HEK293T (cell line): ENCODE measurements around the gene ESR2.

ENCODE experiments used
- CTCF ChIA-PET: fragments of 350-600 bp; formaldehyde crosslinking; extraction: SDS; loops from one replicate; lab custom pipeline; 2021; ENCODE audit warnings: antibody characterized with exemption, inconsistent platforms; lab: Yijun Ruan, JAX
- POLR2A ChIA-PET: fragments of 350-600 bp; formaldehyde crosslinking; extraction: SDS; loops from one replicate; lab custom pipeline; 2020; ENCODE audit warnings: antibody characterized with exemption, inconsistent platforms; lab: Yijun Ruan, JAX
- DNase-seq: peaks from one replicate; pipeline ENCODE4 v3.0.0; 2012; ENCODE audit warnings: mixed read lengths; ENCODE audit errors: extremely low spot score
- ARNT ChIP-seq: fragments of 450-650 bp; IDR thresholded peaks from 2 replicates; pipeline ENCODE4 v1.6.1; 2017; ENCODE audit warnings: mild to moderate bottlenecking
- BHLHE40 ChIP-seq: fragments of 450-650 bp; IDR thresholded peaks from 2 replicates; pipeline ENCODE4 v1.6.1; 2016; ENCODE audit warnings: mild to moderate bottlenecking, moderate library complexity, borderline replicate concordance
- CTBP1 ChIP-seq: fragments of 450-650 bp; IDR thresholded peaks from 2 replicates; pipeline ENCODE4 v1.6.1; 2016; ENCODE audit warnings: borderline replicate concordance
- ELF4 ChIP-seq: fragments of 450-650 bp; IDR thresholded peaks from 2 replicates; pipeline ENCODE4 v1.6.1; 2017; ENCODE audit warnings: antibody characterized with exemption
- FOXA1 ChIP-seq: fragments of 450-650 bp; IDR thresholded peaks from 2 replicates; pipeline ENCODE4 v1.6.1; 2016; ENCODE audit warnings: mild to moderate bottlenecking
- FOXK2 ChIP-seq: fragments of 450-650 bp; IDR thresholded peaks from 2 replicates; pipeline ENCODE4 v1.6.1; 2016; ENCODE audit warnings: mild to moderate bottlenecking
- FOXM1 ChIP-seq: fragments of 450-650 bp; IDR thresholded peaks from 2 replicates; pipeline ENCODE4 v1.6.1; 2017; ENCODE audit warnings: mild to moderate bottlenecking, borderline replicate concordance
- HDGF ChIP-seq: fragments of 450-650 bp; IDR thresholded peaks from 2 replicates; pipeline ENCODE4 v1.6.1; 2017; ENCODE audit warnings: antibody characterized with exemption, borderline replicate concordance
- L3MBTL2 ChIP-seq: fragments of 450-650 bp; conservative IDR thresholded peaks from 2 replicates; pipeline ENCODE4 v1.6.1; 2016; ENCODE audit warnings: mild to moderate bottlenecking
- LEF1 ChIP-seq: fragments of 450-650 bp; IDR thresholded peaks from 2 replicates; pipeline ENCODE4 v1.6.1; 2017; ENCODE audit warnings: mild to moderate bottlenecking, borderline replicate concordance
- NFRKB ChIP-seq: fragments of 450-650 bp; IDR thresholded peaks from 2 replicates; pipeline ENCODE4 v1.6.1; 2016; ENCODE audit warnings: mild to moderate bottlenecking, moderate library complexity
- SP1 ChIP-seq: fragments of 450-650 bp; IDR thresholded peaks from 2 replicates; pipeline ENCODE4 v1.6.1; 2017
- SUZ12 ChIP-seq: fragments of 450-650 bp; IDR thresholded peaks from 2 replicates; pipeline ENCODE4 v1.6.1; 2016; ENCODE audit warnings: mild to moderate bottlenecking
- TARDBP ChIP-seq: fragments of 450-650 bp; IDR thresholded peaks from 2 replicates; pipeline ENCODE4 v1.6.1; 2016
- ZNF384 ChIP-seq: fragments of 450-650 bp; IDR thresholded peaks from 2 replicates; pipeline ENCODE4 v1.6.1; 2016
- TF ChIP-seq, protein P1 (sequence below): fragments of 450-650 bp; IDR thresholded peaks from 2 replicates; pipeline ENCODE4 v1.6.1; 2016

The ESR2 gene

DNA sequence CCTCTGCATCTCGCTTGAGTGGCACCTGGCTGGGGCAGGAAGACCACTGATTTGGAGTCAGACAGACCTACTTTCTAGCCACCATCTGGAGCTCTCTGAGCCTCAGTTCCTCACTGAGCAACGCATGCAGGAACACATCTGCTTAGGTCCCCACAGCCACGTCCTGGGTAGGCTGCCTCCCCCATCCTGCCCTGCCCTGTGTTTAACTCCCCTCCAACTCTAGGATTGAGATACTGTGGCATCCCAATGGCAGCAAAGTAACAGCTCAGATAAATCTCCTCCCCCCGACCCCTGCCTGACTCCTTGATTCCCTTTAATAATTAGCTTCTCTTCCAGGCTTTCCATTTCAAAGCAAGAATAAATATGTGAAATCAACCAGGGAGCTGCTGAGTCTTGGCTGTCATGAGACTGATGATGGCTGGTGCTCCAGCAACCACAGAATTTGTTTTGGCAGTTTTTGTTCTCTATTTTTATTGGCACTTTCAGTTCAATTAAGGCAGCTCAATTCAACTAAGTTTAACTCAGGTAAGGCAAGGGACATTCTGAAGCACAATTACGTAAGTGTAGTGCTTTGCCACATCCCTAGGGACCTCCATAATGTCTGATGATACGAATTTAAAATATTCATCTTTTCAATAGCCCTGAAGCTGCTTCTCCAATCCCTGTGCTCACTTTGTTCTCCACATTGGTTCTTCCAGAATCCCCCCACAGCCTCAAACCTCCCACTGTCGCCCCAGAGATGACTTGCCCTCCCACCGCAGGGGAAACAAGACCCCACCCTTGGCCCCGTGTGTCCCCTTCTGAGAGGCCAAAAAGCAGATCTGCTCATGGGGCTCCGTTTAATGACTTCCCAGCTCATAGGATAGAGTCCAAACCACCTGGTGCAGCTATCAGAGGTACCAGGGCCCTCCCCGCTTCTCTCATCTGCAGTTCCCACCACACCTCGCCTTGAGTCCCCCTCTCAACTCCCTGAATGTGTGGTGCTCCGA lies 58.2 kb downstream of the ESR2 start:
- POLR2A ChIA-PET, result no interaction called here
- CTCF ChIA-PET, result no interaction called here
- TF ChIP-seq, protein P1, sequence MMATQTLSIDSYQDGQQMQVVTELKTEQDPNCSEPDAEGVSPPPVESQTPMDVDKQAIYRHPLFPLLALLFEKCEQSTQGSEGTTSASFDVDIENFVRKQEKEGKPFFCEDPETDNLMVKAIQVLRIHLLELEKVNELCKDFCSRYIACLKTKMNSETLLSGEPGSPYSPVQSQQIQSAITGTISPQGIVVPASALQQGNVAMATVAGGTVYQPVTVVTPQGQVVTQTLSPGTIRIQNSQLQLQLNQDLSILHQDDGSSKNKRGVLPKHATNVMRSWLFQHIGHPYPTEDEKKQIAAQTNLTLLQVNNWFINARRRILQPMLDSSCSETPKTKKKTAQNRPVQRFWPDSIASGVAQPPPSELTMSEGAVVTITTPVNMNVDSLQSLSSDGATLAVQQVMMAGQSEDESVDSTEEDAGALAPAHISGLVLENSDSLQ, result no peak
- TF ChIP-seq SP1 (no peak), HDGF (no peak), ARNT (no peak), FOXK2 (no peak), FOXA1 (no peak)
- DNase-seq, result no peak

DNA sequence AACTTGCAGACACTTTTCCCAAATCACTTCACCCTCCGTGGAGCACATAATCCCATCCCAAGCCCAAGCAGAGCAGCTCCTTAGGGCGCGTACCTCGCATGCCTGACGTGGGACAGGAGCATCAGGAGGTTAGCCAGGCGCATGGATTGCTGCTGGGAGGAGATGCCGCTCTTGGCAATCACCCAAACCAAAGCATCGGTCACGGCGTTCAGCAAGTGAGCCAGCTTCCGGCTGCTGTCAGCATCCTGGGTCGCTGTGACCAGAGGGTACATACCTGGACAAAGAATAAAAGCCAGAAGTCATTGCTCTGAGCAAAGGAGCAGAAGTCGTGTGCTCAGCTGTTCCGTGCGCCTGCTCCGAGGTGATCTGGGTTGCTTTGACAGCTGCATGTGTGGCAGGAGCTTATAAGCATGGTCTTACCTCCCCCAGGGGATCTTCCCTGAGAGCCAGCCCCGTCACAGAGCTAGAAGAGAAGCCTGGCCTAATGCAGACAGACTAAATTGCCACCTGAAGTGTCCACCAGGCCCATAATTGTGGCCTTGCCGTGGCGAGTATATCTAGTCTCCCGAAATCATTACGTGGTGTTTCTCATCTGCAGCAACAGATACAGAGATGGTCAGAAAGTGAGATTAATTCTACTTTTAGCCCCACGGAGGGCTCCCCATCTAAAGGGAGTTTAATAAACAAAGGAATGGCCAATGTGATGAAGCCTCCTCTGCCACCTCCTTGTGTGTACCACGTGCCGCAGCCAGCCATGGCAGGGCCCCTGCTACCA lies 59.1 kb downstream of the ESR2 start:
- CTCF ChIA-PET, result no interaction called here
- TF ChIP-seq ELF4, result no peak
- no peak for TF ChIP-seq NFRKB
- no peak for TF ChIP-seq CTBP1
- TF ChIP-seq HDGF, result no peak
- no peak for TF ChIP-seq TARDBP
- no peak for TF ChIP-seq ZNF384
- POLR2A ChIA-PET, result no interaction called here
- no peak for DNase-seq

DNA sequence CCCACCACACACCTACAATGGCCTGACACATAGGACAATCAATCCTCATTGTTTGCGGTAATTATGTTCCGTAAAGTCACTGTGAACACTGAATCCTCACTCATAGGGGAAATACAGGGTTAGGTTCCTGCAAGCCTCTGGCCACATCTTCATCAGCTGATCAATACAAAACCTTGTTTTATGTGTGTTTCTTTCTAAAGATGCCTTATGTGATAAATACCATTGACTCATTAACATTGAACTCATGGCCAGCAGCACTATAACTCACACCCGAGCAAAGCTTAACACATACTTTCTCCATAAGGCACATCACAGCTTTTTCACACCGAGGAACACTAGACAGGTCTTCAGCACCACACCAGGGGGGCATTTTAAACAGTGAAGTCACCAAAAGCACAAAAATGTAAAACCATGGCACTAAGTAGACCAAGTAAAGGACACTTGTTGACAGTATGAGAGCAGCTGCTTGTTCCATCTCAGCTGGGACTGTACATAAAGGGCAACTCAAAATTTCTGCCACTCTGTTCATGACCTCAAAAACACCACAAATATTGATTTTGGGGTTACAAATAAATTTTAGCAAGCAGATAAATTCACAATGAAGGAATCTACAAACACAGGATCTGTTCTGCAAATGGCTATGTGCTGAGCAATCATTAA lies 60.5 kb downstream of the ESR2 start:
- CTCF ChIA-PET, result no interaction called here
- TF ChIP-seq CTBP1 (no peak), ARNT (no peak), BHLHE40 (no peak), L3MBTL2 (no peak)
- no peak for DNase-seq
- POLR2A ChIA-PET, result no interaction called here

DNA sequence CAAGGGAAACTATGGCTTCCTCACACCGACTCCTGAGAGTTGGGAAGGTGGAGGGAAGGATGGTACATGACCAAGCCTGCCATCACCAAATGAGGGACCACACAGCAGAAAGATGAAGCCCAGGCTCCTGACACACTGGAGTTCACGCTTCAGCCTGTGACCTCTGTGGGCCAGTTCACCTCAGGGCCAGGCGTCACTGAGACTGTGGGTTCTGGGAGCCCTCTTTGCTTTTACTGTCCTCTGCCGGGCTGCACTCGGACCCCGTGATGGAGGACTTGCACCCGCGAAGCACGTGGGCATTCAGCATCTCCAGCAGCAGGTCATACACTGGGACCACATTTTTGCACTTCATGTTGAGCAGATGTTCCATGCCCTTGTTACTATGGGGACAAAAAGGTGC lies 61.2 kb downstream of the ESR2 start:
- DNase-seq, result no peak
- POLR2A ChIA-PET, result no interaction called here
- CTCF ChIA-PET, result no interaction called here
- TF ChIP-seq FOXK2, result no peak
- TF ChIP-seq TARDBP, result no peak
- TF ChIP-seq SUZ12, result no peak
- no peak for TF ChIP-seq FOXM1
- TF ChIP-seq ARNT, result no peak
- no peak for TF ChIP-seq CTBP1
- no peak for TF ChIP-seq BHLHE40
- TF ChIP-seq NFRKB, result no peak
- TF ChIP-seq SP1, result no peak
- no peak for TF ChIP-seq ELF4
- TF ChIP-seq HDGF, result no peak

DNA sequence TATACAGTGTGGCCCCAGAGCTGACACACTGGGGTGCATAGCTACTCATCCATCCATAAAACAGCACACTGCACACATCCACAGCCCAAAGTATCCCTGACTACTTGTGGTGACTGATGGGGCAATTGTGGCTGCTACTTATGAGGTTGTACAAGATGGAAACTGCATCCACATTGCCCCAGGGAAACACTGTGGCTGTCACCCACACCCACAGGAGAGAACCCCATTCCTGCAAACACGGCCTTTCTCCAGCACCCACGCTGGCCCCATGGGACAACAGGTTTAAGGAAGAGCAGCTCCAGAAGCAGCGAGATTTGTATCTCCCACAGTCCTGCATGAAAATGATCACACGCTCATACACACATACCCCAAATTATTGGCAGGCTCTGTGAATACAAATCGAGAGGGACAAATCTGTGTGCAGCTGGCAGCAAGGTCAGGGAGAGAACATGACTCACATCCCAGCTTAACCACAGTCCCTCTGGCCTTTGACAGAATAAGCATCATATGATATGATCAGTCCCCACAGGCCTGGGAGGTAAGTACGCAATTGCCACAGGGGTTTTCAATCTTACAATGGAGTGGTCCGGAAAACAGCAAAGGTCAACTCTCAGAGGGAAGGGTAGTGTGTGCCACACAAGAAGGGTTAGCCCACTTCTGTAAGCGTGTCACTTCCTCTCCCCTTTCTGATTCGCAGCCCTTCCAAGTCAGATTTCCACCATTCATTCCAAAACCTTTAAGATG lies 61.9 kb downstream of the ESR2 start:
- CTCF ChIA-PET, result interaction anchor here (0.7 kb wide), 1 partner anchor 72 kb away, joined by 4 read pairs; no protein-coding TSS in a partner anchor
- no peak for DNase-seq

DNA sequence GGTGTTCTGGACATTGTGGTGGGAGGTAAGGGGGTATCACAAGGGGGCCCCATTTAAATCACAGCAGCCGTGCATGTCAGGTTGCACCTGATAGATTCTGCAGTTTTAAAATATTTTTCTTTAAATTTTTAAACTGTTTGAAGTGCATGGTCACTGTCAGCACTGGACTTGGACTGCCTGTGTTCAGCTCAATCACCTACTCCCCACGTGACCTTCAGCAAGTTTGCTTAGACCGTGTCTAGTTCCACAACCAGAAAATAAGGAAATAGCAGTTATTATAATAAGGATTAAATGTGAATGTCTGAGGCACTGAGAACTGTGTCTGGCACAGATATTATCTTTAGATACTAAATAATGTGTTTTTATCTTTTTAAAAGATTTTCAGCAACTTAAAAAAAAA lies 64.7 kb downstream of the ESR2 start:
- DNase-seq, result no peak
- no peak for TF ChIP-seq SUZ12
- TF ChIP-seq, protein P1, result no peak
- TF ChIP-seq FOXM1, result no peak
- no peak for TF ChIP-seq HDGF
- TF ChIP-seq FOXA1, result no peak
- TF ChIP-seq SP1, result no peak
- TF ChIP-seq BHLHE40, result no peak
- no peak for TF ChIP-seq LEF1
- TF ChIP-seq ZNF384, result no peak
- no peak for TF ChIP-seq ARNT
- POLR2A ChIA-PET, result no interaction called here
- CTCF ChIA-PET, result interaction anchor here (1.2 kb wide), 1 partner anchor 70 kb away, joined by 4 read pairs; no protein-coding TSS in a partner anchor

More for the DNA sequence above, 61.9 kb downstream of the ESR2 start:
- POLR2A ChIA-PET, result no interaction called here
- TF ChIP-seq SUZ12, result no peak
- no peak for TF ChIP-seq CTBP1
- TF ChIP-seq FOXK2, result no peak
- TF ChIP-seq ARNT, result no peak
- TF ChIP-seq TARDBP, result no peak
- no peak for TF ChIP-seq SP1
- no peak for TF ChIP-seq L3MBTL2
